ENCODE measurements around the gene TBX19.

- TF ChIP-seq, protein P1, sequence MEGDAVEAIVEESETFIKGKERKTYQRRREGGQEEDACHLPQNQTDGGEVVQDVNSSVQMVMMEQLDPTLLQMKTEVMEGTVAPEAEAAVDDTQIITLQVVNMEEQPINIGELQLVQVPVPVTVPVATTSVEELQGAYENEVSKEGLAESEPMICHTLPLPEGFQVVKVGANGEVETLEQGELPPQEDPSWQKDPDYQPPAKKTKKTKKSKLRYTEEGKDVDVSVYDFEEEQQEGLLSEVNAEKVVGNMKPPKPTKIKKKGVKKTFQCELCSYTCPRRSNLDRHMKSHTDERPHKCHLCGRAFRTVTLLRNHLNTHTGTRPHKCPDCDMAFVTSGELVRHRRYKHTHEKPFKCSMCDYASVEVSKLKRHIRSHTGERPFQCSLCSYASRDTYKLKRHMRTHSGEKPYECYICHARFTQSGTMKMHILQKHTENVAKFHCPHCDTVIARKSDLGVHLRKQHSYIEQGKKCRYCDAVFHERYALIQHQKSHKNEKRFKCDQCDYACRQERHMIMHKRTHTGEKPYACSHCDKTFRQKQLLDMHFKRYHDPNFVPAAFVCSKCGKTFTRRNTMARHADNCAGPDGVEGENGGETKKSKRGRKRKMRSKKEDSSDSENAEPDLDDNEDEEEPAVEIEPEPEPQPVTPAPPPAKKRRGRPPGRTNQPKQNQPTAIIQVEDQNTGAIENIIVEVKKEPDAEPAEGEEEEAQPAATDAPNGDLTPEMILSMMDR (IDR thresholded peaks at IDR 0.05; ENCODE audit: poor library complexity): no peak
- TF ChIP-seq EZH2 (IDR thresholded peaks at IDR 0.05; ENCODE audit: borderline replicate concordance) (no peak), EZH2phosphoT487 (IDR thresholded peaks at IDR 0.05; ENCODE audit: low read depth, severe bottlenecking, unreplicated experiment) (no peak)
These were observed 80.6 kb downstream of the TBX19 start for GRCh38 chr1:168361252-168361651.

All from hepatocyte (in vitro differentiated cells).